ENCODE results near the gene SH2D1A.
"Not testable (repeated sequence)": the region's sequence is repeated elsewhere in the genome, so short reads cannot be mapped to it uniquely, and the experiment has no call there.

Gene SH2D1A

DNA sequence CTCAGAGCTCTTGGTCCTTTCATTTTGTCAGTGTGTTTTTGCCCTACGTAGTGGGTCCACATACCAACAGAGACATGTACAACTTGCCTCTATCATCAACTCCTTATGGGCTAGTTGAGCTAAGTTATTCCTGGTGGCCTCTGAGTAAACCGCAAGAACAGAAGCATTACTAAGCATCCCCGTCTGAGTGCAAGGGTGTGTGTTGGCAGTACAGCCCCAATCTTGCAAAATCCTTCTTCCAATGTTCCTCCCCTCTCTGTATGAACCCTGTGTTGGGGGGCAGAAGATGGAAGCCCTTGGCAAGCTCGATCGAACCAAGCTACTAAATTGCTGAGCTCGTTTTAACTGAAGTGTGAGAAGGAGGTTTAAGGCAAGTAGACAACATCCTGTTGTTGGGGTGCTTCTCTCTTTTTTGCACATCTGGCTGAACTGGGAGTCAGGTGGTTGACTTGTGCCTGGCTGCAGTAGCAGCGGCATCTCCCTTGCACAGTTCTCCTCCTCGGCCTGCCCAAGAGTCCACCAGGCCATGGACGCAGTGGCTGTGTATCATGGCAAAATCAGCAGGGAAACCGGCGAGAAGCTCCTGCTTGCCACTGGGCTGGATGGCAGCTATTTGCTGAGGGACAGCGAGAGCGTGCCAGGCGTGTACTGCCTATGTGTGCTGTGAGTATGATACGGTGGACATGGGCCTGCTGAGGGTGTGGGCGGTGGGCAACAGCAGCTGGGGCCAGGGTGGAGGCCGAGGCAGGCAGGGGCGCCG lies at the start of gene SH2D1A:
TSS of gene SH2D1A (plus strand) at position 447 of the 760 bp plus-strand sequence. CDS start at position 527, 80 bp downstream.
- no peak within 1 kb of the TSS for H3K4me3 ChIP-seq (ENCODE audit: low read depth, low read length)
- TF ChIP-seq, protein P1, sequence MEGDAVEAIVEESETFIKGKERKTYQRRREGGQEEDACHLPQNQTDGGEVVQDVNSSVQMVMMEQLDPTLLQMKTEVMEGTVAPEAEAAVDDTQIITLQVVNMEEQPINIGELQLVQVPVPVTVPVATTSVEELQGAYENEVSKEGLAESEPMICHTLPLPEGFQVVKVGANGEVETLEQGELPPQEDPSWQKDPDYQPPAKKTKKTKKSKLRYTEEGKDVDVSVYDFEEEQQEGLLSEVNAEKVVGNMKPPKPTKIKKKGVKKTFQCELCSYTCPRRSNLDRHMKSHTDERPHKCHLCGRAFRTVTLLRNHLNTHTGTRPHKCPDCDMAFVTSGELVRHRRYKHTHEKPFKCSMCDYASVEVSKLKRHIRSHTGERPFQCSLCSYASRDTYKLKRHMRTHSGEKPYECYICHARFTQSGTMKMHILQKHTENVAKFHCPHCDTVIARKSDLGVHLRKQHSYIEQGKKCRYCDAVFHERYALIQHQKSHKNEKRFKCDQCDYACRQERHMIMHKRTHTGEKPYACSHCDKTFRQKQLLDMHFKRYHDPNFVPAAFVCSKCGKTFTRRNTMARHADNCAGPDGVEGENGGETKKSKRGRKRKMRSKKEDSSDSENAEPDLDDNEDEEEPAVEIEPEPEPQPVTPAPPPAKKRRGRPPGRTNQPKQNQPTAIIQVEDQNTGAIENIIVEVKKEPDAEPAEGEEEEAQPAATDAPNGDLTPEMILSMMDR (IDR thresholded peaks at IDR 0.05; ENCODE audit: low read depth, low read length): no peak

DNA sequence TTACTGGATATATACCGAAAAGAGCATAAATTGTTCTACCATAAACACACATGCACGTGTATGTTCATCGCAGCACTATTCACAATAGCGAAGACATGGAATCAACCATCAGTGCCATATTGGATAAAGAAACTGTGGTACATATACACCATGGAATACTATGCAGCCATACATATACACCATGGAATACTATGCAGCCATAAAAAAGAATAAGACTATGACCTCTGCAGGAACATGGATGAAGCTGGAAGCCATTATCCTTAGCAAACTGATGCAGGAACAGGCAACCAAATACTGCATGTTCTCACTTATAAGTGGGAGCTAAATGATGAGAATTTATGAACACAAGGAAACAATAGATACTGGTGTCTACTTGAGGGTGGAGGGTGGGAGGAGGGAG lies 47.0 kb upstream of the SH2D1A start:
- H3K4me3 ChIP-seq (ENCODE audit: low read depth, low read length): not testable (repeated sequence)

DNA sequence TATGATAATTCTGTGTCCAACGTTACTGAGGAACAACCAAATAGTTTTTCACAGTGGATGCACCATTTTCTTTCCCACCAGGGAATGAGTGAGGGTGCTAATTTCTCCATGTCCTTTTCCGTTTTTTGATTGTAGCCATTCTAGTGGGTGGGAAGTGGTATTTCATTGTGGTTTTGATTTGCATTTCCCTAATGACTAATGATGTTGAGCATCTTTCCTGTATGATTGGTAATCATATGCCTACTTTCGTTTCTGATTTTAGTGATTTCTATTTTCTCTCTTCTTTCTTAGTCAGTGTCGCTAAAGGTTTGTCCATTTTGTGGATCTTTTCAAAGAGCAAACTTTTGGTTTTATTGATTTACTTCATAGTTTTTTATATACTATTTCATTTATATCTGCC lies 46.0 kb upstream of the SH2D1A start:
- no peak overlapping the region for H3K4me3 ChIP-seq (ENCODE audit: low read depth, low read length)
- TF ChIP-seq, protein P1 (IDR thresholded peaks at IDR 0.05; ENCODE audit: low read depth, low read length): no peak

DNA sequence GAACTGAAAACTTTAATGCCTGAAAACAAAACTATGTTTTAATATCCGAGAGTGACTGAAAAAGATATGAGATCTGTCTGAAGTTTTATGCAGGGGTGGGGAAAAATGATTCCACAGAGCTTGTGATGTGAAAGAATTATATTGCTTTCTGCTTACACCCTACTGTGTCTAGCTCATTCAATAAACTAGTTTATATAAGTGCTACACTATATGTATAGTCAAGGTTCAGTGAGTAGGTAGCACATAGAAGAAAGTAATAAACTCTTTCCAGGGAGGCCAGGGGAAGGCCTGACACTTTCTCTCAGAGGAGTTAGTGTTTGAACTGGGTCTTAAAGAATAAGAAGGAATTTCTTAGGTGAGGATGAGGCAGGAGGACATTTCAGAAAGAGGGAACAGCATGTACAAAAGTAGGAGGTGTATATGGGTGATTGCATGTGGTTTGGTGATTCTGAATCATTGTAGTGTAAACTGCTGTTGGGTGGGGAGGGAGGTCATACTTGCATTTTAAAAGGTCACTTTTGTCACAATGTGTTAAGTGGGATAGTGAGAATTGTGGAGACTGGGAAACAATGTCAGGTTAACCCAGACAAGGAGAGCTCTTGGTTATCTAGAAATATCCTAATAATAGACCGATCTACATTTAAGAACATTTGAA lies 39.0 kb upstream of the SH2D1A start:
- no peak overlapping the region for H3K4me3 ChIP-seq (ENCODE audit: low read depth, low read length)
- TF ChIP-seq, protein P1 (IDR thresholded peaks at IDR 0.05; ENCODE audit: low read depth, low read length): no peak

DNA sequence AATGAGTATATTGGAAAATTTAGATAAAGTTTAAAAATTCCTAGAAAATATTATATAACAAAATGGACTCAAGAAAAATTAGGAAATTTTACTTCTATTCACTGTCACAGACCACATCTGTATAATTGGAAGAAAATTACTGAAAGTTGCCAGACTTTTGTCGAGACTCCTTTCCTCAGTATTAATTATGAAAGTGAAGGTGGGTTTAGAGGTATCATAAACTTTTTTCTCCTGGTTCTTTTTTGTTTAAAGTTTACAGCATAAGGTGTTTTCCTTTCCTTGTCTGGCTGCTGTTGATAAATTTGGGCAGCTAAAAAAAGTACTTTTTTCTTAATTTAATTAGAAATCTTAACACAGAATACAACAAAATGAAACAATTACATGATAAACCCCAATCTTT lies 20.6 kb upstream of the SH2D1A start:
- H3K4me3 ChIP-seq (ENCODE audit: low read depth, low read length): no peak overlapping the region
- TF ChIP-seq, protein P1 (IDR thresholded peaks at IDR 0.05; ENCODE audit: low read depth, low read length): no peak

DNA sequence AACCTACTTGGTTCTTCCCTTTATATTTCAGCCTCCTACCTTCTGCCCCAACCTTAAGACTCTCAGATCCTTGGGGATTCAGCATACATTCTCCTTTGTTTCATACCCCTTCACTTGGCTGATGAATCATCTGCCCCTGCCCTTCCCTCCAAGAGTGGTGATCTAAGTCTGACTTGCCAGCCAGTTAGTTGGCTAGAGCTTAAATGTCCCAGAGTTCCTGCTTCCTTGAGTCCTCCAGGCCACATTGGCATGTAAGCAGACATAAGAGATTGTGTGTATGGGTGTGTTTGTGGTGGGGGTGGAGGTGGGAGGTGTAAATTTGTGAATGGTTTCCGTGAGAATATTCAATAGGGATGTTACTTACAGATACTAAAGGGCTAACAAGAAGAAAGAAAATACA lies 17.6 kb upstream of the SH2D1A start:
- no peak overlapping the region for H3K4me3 ChIP-seq (ENCODE audit: low read depth, low read length)
- TF ChIP-seq, protein P1 (IDR thresholded peaks at IDR 0.05; ENCODE audit: low read depth, low read length): no peak

DNA sequence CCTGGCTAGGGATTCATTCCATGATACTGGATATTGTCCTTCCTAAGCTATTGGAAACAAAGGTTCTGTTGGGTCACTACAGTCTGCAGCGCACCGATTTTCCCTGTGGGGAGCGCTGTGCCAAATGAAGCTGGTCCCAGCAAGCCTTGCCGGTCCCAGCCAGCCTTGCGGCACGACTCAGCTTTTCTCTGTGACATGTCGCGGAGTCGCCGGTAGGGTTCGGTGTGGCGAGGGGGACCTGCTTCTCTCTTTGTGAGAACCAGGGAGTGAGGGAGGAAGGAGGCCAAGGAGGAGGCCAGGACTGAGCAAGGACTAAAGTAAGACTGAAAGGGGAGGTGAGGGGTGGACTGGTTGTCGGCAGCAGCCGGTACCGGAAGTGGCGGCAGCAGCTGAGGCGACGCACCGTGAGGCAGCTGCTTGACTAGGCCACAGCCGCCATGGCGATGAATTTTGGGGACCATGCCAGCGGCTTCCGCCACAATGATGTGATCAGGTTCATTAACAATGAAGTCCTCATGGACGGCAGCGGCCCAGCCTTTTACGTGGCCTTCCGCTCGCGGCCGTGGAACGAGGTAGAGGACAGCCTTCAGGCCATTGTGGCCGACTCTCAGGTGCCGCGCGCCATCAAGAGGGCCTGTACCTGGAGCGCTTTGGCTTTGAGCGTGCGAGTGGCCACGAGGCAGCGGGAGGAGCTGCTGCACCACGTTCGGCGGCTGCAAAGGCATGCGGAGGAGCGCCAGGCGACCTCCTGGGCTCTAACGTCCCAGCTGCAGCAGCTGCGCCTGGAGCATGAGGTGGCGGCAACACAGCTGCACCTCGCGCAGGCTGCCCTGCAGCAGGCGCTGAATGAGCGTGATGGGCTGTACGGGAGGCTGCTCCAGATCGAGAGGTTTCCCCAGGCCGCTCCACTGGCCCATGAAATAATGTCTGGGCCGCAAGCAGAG lies 13.6 kb upstream of the SH2D1A start, which contains the start of gene TEX13D:
TSS of gene TEX13D (plus strand) at position 180 of the 944 bp plus-strand sequence. CDS start at position 438, 258 bp downstream.
- TF ChIP-seq, protein P1 (IDR thresholded peaks at IDR 0.05; ENCODE audit: low read depth, low read length): no peak
- H3K4me3 ChIP-seq (ENCODE audit: low read depth, low read length): no peak within 1 kb of the TSS
